ENCODE data around the gene GALNT9.
A peak's percentile ranks its signal among the peaks of the same experiment; 100 is the strongest.

Gene GALNT9

DNA sequence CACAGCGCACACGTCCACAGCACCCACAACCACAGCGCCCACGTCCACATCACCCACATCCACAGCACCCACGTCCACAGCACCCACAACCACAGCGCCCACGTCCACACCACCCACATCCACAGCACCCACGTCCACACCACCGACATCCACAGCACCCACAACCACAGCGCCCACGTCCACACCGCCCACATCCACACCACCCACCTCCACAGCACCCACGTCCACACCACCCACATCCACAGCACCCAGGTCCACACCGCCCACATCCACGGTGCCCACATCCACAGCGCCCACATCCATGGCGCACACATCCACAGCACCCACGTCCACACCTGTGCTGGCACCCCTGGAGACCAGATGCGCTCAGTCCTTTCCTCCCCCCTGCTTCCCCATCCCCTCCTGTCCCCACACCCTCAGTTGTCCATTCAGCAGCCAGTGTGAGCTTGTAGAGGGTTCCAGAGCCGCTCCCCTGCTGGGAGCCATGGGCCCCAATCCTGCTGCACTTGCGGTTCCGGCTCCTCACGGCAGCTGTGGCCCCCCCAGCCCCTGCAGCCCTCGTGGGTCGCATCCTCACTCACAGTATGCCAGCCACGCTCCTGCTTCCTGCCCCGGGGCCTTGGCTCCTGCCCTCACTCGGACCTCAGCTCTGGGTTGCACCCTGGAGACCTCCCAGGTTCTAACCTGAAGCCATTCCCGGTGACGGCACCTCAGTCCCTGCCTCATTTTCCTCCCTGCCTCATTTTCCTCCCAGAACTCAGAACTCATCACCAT, 37.8 kb downstream of the GALNT9 start:
- no peaks in the 10 kb centered on the region for H3K9me3 Mint-ChIP-seq
- peak overlapping the region; percentile 88 for H3K27ac Mint-ChIP-seq
- no peak overlapping the region for H3K4me3 Mint-ChIP-seq
- ATAC-seq: no peak
- H3K36me3 Mint-ChIP-seq: peaks cover 5% of the 10 kb centered on the region
- H3K4me1 Mint-ChIP-seq: peaks cover 6% of the 10 kb centered on the region
- no peak for DNase-seq (ENCODE audit: low spot score in 2 of 2)

DNA sequence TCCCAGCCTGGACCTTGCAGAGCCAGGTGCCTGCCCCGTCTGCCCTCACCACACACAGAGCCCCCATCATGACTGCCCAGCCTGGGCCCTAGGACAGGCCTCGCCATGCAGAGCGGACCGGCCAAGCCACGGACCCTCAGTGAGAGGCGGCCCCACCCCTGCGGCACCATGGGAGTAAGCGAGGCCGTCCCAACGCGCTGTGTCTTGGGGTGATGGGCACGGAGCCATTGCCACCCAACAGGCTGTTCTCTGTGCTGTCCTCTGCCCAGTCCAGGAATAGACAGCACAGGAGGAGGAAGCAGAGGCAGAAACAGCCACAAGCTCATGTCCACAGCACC, 39.2 kb downstream of the GALNT9 start:
- peaks cover 12% of the 10 kb centered on the region for H3K4me1 Mint-ChIP-seq
- ATAC-seq (no peak), DNase-seq (ENCODE audit: low spot score in 2 of 2) (no peak)
- no peaks in the 10 kb centered on the region for H3K9me3 Mint-ChIP-seq
- peak overlapping the region; percentile 52 for H3K27ac Mint-ChIP-seq
- H3K4me3 Mint-ChIP-seq: no peak overlapping the region
- peaks cover 5% of the 10 kb centered on the region for H3K36me3 Mint-ChIP-seq

DNA sequence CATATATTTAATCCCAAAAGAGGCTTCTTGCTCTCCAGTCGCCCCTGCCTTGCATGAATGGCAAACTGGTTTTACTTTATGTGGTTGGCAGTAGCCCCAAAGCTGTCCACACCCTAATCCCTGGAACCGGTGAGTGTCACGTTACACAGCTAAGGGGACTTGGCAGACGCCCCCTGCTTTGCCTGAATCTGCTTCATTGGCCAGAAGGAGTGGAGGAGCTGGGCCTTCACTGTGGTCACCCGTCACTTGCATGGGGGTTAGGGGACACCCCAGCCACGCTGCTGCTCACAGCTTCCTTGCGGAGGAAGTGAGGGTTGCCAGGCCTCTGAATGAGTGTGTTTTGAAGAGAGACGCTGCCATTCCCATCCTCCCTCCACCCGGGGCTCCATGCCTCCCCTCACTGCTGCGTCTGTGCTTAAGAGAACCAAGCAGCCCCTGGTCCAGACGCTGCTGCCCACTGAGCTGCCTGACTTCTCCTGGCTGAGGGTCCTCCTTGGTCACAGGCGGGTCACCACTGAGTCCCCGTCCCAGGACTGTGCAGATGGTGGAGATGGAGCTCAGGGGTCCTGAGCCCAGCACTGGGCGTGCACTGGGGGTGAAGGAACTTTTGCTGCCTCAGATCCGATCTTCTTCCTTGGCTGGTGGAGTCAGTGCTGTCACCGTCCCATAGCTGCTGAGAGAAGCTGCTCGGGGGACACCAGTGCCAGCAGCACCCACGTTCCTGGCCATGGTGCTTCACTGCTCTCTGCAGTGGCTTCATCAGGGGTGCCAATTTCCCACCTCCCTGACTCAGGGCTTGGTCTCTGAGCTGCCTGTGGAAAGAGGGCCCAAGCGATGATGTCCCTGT, 39.8 kb downstream of the GALNT9 start:
- Mint-ChIP-seq H3K9me3 (no peaks in the 10 kb centered on the region), H3K4me3 (no peak overlapping the region), H3K4me1 (peaks cover 12% of the 10 kb centered on the region), H3K27ac (no peak overlapping the region), H3K36me3 (peaks cover 5% of the 10 kb centered on the region)
- DNase-seq (ENCODE audit: low spot score in 2 of 2) (no peak), ATAC-seq (no peak)

DNA sequence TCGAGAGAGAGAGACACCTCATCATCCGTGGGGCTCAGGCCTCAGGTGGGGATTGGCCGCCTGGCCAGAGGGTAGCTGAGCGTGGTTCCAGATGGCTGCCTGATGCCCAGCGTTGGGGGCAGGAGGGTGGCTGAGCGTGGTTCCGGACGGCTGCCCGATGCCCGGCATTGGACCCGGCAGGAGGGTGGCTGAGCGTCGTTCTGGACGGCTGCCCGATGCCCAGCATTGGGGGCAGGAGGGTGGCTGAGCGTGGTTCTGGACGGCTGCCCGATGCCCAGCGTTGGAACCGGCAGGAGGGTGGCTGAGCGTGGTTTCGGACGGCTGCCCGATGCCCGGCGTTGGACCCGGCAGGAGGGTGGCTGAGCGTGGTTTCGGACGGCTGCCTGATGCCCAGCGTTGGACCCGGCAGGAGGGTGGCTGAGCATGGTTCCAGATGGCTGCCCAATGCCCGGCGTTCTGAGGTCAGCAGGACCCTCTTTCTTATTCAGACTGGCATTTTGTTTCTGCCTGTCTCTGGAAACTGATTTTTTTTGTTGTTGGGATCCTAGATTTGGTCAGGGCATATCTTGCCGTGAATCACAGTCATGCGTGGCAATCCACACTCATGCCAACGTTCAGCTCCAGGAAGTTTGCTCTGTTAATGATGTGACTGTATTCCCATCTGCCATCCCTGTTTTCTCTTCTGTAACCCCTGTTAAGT, 40.7 kb downstream of the GALNT9 start:
- DNase-seq (ENCODE audit: low spot score in 2 of 2) (no peak), ATAC-seq (no peak)
- H3K9me3 Mint-ChIP-seq: no peaks in the 10 kb centered on the region
- no peak overlapping the region for H3K4me3 Mint-ChIP-seq
- peaks cover 5% of the 10 kb centered on the region for H3K36me3 Mint-ChIP-seq
- peaks cover 12% of the 10 kb centered on the region for H3K4me1 Mint-ChIP-seq
- H3K27ac Mint-ChIP-seq: no peak overlapping the region

DNA sequence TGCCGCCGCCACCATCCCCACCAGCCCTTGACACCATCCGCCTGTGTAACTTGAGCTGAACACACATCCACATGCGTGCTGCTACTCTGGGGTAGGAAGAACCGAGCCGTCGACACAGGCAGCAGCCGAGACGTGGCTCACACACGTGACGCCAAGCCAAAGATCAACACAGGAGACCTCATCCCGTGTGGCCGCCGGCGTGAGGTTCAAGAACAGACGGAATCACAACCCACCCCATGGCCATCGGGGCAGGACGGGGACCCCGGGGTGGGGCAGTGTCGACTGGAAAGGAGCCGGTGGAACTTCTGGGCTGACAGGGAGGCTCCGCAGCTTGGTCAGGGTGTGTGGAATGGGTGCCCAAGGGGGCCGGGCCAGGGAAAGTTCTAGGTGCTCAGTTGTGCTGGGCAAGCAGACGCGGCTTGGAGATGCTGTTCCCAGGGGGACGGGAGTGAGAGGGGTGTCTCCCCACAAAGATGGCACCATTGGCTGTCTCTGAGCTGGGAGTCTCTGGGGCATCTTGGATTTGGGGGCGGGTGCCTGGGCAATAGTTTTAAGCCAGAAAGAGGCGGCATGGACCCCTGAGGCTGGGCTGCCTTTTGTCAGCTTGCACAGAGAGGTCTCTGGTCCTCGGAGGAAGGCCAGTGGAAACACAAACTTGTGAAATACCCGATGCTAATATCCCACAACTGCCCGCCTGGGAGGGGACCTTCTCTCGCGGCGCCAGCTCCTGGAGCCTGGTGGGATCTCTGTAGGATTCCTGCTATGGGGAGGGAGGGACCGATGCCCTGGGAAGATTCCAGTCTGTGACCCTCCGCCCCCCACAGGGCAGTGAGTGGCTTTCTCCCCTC, 41.8 kb downstream of the GALNT9 start:
- DNase-seq (ENCODE audit: low spot score in 2 of 2): no peak
- no peak for ATAC-seq
- Mint-ChIP-seq H3K27ac (peak overlapping the region; percentile 33), H3K36me3 (peaks cover 5% of the 10 kb centered on the region), H3K9me3 (no peaks in the 10 kb centered on the region), H3K4me1 (peaks cover 12% of the 10 kb centered on the region), H3K4me3 (no peak overlapping the region)

DNA sequence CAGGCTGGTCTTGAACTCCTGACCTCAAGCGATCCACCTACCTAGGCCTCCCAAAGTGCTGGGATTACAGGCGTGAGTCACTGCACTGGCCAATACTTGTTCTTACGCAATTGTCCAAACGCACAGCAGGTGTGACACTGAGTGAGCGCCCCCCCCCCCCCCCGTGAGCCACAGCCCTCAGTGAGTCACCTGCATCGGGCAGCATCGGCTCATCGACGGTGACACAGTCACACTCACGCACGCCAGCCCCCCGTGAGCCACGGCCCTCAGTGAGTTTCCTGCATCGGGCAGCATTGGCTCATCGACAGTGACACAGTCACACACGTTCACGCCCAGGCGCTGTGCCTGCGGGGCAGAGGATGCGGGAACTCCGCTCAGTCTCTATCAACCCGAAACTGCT, 42.5 kb downstream of the GALNT9 start:
- Mint-ChIP-seq H3K9me3 (no peaks in the 10 kb centered on the region), H3K4me1 (peaks cover 8% of the 10 kb centered on the region), H3K36me3 (peaks cover under 1% of the 10 kb centered on the region), H3K4me3 (no peak overlapping the region), H3K27ac (peak overlapping the region; percentile 33)
- DNase-seq (ENCODE audit: low spot score in 2 of 2) (no peak), ATAC-seq (no peak)

DNA sequence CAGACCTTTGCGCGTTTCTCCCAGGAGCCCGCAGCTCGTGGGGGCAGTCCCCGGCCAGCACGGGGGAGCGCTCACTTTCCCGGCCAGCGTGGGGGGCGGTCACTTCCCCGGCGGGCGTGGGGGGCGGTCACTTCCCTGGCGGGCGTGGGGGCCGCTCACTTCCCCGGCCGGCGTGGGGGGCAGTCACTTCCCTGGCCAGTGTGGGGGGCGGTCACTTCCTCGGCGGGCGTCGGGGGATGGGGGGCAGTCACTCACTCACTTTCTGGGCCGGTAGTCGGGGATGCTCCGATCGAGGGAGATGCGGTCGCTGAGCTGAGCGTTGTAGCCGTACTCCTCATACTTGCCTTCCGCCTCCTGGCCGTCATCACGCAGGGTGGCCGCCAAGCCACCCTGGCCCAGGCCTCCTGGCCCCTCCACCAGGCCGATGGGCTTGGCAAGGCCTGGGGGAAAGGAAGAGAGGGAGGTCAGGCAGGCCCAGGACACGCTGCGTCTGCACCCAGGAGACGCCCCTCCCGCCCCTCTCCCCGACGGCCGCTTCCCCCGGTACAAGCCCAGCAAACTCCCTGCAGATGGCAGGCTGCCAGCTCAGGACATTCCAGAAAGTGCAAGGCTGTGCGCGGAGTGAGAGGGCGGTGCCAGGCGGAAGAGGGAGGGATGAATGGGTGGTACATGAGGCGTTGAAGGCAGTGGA, 43.3 kb downstream of the GALNT9 start:
- H3K4me3 Mint-ChIP-seq: no peak overlapping the region
- peaks cover 7% of the 10 kb centered on the region for H3K4me1 Mint-ChIP-seq
- ATAC-seq (no peak), DNase-seq (ENCODE audit: low spot score in 2 of 2) (no peak)
- H3K27ac Mint-ChIP-seq: no peak overlapping the region
- H3K36me3 Mint-ChIP-seq: no peaks in the 10 kb centered on the region
- no peaks in the 10 kb centered on the region for H3K9me3 Mint-ChIP-seq

DNA sequence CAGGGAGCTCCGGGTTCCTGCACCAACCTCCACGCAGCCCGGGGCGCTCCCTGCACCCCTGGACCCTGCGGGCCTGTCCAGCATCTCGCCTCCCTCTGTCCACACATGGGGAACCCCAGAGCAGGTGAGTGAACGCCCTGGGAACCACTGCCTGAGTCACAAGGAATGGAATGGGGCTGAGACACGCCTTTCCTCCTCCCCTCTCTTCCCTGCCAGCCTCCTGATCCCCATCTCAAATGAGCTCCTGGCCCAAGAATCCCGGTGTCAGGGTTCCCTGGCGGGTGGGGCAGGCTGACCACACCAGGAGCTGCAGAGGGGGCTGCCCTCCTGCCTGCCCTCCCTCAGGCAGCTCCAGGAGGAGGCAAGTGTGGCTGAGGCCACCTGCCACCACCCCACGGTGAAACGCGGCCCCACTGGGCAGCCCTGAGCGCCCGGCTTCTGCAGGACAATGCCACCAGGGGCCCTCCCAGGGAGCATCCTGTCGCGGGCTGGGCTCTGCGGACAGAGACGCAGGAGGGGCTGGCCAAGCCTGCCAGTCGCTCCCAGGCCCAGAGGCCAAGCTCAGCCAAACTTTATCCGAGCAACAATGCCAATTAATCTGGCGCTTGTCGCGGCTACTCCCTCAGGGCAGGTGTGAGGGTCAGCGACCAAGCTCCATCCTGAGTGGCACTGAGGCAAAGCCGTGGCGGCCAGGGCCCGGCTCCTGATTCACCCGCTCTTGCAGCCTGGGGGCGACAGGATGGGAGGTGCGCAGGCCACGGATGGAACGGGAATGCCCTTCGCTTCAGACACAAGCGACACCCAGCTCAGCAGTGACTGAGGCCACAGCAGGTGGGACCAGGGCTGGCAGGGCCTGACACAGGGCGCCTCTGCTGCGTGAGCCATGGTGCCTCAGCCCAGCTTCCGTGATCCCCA, 44.3 kb downstream of the GALNT9 start:
- no peaks in the 10 kb centered on the region for H3K9me3 Mint-ChIP-seq
- H3K4me1 Mint-ChIP-seq: peaks cover 7% of the 10 kb centered on the region
- H3K36me3 Mint-ChIP-seq: no peaks in the 10 kb centered on the region
- ATAC-seq (no peak), DNase-seq (ENCODE audit: low spot score in 2 of 2) (no peak)
- H3K4me3 Mint-ChIP-seq: no peak overlapping the region
- no peak overlapping the region for H3K27ac Mint-ChIP-seq

DNA sequence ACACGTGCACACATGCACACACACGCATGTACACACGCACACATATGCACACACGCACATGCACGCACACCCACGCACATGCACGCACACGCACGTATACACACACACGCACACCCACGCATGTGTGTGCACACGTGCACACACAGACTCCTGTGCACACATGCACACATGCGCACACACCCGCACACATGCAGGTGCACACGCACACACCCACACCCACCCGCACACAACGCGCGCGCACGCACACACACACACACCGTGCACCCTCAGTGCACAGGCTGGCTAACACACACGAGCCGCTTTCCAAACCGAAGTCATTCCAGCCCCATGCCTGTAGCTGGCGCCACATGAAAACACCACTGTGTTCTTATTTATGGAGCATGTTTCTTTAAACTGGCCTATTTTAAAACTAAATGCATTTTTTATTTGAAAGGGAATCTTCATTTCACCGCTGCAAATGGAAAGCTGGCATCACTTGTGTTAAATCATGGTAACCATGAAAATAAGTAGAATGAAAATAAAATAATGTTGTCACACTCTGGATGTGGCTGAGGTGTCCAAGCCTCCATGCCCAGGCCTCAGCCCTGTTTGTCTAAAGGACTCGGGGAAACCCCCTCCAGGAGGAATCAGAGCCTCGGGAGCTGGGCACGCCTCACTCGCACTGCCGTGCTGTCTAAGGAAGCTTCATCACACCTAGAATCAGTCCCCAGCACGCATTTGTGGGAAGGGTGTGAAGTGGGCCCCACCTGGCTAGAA, 45.1 kb downstream of the GALNT9 start:
- ATAC-seq (no peak), DNase-seq (ENCODE audit: low spot score in 2 of 2) (no peak)
- H3K36me3 Mint-ChIP-seq: no peaks in the 10 kb centered on the region
- no peak overlapping the region for H3K27ac Mint-ChIP-seq
- H3K4me1 Mint-ChIP-seq: peaks cover 7% of the 10 kb centered on the region
- no peaks in the 10 kb centered on the region for H3K9me3 Mint-ChIP-seq
- no peak overlapping the region for H3K4me3 Mint-ChIP-seq

DNA sequence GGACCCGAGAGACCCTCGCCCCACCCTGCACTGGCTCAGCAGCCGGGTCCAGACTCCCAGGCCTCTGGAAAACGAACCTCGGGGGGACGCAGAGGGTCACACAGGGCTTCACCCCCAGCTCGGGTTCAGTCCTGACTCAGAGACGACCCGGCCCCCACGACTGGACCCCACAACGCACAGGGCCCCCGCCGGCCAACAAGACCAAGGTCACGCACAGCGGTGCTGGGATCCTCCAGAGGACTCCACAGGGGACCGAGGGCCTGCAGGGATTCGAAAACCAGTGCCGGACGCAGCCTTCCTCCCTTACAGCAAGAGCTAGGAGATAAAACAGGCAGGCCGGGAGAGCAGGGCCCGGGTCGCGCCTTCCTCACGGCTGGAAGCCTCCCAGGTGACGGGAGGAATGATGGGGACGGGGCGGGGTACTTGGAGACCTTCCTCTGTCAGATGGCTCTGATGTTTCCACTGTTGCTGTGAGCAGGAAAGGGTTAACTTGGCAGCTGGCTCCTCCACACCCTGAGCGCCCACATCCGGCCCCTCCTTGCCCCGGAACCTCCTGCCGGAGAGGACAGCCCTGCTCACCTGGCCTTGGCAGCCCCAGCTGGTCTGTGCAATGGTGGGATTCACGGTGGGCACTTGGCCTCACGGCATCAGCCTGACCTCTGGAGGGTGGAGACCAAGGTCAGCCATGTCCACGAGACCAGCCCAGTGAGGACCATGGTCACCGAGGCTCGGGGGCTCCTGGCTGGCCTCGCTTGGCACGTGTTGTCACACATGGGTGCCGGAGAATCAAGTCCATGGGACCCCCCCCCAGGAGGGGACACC, 46.2 kb downstream of the GALNT9 start:
- Mint-ChIP-seq H3K4me1 (peaks cover 7% of the 10 kb centered on the region), H3K4me3 (no peak overlapping the region), H3K27ac (no peak overlapping the region), H3K9me3 (no peaks in the 10 kb centered on the region), H3K36me3 (no peaks in the 10 kb centered on the region)
- ATAC-seq (peak; percentile 20), DNase-seq (ENCODE audit: low spot score in 2 of 2) (no peak)

DNA sequence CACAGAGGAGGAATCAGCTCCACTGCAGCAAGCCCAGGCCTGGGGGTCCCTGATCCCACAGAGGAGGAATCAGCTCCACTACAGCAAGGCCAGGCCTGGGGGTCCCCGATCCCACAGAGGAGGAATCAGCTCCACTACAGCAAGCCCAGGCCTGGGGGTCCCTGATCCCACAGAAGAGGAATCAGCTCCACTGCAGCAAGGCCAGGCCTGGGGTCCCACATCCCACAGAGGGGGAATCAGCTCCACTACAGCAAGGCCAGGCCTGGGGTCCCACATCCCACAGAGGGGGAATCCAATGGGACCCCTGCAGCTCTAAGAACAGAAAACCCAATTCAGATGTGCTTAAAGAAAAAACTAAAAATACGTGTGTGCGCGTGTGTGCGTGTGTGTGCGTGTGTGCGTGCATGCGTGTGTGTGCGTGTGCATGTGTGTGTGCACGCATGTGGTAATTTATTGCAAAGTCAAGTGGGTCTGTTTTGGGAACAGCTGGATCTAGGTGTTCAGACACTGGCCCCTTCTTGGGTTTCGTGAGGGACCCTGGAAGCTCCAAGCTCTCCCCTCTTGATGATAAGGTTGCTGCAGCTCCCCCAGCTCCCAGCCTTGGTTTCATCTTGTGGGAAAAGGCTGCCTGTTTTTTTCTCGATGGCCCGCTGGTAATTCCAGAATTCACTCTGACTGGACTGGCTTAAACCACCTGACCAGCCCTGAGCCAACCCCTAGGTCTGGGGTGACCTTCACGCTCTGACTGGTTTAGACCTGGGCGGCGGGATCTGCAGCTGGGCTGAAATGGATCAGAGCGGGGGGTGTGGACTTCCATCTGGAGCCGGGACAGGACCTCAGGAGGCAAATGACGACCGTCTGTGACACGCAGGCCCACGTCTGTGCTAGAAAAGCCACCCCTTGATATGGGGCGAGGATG, 47.1 kb downstream of the GALNT9 start:
- no peak overlapping the region for H3K4me3 Mint-ChIP-seq
- ATAC-seq: no peak
- H3K4me1 Mint-ChIP-seq: peaks cover 7% of the 10 kb centered on the region
- H3K36me3 Mint-ChIP-seq: no peaks in the 10 kb centered on the region
- no peak overlapping the region for H3K27ac Mint-ChIP-seq
- DNase-seq (ENCODE audit: low spot score in 2 of 2): no peak
- H3K9me3 Mint-ChIP-seq: no peaks in the 10 kb centered on the region

DNA sequence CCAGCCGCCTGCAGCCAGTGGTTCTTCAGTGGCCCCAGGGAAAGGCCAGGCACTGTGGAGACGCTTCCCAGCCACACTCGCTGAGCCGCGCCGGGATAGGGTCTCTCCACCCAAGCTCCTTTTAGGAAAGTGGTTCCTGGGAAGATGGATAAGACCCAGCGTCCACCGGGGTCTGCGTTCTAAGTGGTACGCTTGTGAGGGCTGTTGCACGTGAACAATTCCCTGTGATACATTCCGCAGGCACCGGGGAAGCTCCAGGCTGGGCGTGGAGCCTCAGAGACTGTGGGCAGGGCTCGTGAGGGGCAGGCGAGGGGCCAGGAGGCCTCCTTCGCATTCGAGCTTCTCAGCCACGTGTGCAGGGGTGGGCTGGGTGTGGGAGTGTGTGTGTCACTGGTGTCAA, 48.4 kb downstream of the GALNT9 start:
- no peak overlapping the region for H3K27ac Mint-ChIP-seq
- no peaks in the 10 kb centered on the region for H3K36me3 Mint-ChIP-seq
- no peaks in the 10 kb centered on the region for H3K9me3 Mint-ChIP-seq
- ATAC-seq (no peak), DNase-seq (ENCODE audit: low spot score in 2 of 2) (no peak)
- H3K4me3 Mint-ChIP-seq: no peak overlapping the region
- peaks cover 7% of the 10 kb centered on the region for H3K4me1 Mint-ChIP-seq
